ENCODE data around the gene NUPR1. TPM values are rescaled to one million over a fixed set of nuclear protein-coding genes. Genes with fewer than 3 reads are reported as not detected.

Gene NUPR1
- polyA plus RNA-seq, 1 donor (not counting 4 experiments of a cell fraction or from before 2014, with no cell fraction given) = 126 TPM

DNA sequence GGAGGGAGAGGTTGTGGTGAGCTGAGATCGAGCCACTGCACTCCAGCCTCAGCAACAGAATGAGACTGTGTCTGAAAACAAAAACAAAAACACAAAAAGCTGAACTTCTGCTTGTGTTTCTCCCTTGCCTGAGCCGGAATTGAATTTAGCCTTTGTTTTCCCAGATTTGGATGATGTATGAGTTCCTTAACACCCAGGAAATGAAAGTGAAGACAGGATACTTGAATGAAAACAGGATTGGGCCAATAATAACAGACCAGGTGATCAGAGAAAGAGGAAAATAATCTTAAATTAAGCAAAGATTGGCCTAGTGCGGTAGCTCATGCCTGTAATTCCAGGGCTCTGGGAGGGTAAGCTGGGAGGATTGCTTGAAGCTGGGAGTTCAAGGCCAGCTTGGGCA, 1.6 kb upstream of the NUPR1 start:
- DNase-seq (ENCODE audit: low read depth, low spot score) = no peak
- dilution Hi-C loops (cut with MboI; ENCODE audit: extremely low pct_ligation_motif_present, low sequenced_read_pairs) = no loop called here
- Histone ChIP-seq H3K9me1 (ENCODE audit: control insufficient read depth, extremely low read depth, insufficient read depth, low read length) (no peaks in the 10 kb centered on the region), H3K4me1 (ENCODE audit: control insufficient read depth, extremely low read depth, insufficient read depth, low read length) (peaks cover 31% of the 10 kb centered on the region), H2AFZ (ENCODE audit: control insufficient read depth, low read length) (peak overlapping the region; percentile 44), H3K9me3 (ENCODE audit: control insufficient read depth, low read depth, low read length) (no peaks in the 10 kb centered on the region), H3K36me3 (ENCODE audit: control insufficient read depth in 2 of 2, extremely low read depth in 1 of 2, insufficient read depth in 2 of 2, low read length in 2 of 2) (peaks cover 0 to 8% of the 10 kb centered on the region in 2 experiments), H3K79me2 (ENCODE audit: control insufficient read depth, insufficient read depth, low read length) (peaks cover 12% of the 10 kb centered on the region), H4K20me1 (ENCODE audit: control insufficient read depth, extremely low read depth, insufficient read depth, low read length) (no peaks in the 10 kb centered on the region), H3K9ac (ENCODE audit: control insufficient read depth, extremely low read depth, insufficient read depth, low read length) (no peak overlapping the region), H3K4me3 (ENCODE audit: control insufficient read depth in 2 of 3, extremely low read depth in 1 of 3, insufficient read depth in 2 of 3, low read depth in 1 of 3, low read length in 3 of 3) (no peak overlapping the region), H3K27me3 (ENCODE audit: control insufficient read depth, extremely low read depth, insufficient read depth, low read length) (no peaks in the 10 kb centered on the region), H3K27ac (ENCODE audit: control insufficient read depth, insufficient read depth, low read length) (no peak overlapping the region), H3K4me2 (ENCODE audit: control insufficient read depth, extremely low read depth, insufficient read depth, low read depth, low read length) (no peak overlapping the region)
- TF ChIP-seq, protein P1, sequence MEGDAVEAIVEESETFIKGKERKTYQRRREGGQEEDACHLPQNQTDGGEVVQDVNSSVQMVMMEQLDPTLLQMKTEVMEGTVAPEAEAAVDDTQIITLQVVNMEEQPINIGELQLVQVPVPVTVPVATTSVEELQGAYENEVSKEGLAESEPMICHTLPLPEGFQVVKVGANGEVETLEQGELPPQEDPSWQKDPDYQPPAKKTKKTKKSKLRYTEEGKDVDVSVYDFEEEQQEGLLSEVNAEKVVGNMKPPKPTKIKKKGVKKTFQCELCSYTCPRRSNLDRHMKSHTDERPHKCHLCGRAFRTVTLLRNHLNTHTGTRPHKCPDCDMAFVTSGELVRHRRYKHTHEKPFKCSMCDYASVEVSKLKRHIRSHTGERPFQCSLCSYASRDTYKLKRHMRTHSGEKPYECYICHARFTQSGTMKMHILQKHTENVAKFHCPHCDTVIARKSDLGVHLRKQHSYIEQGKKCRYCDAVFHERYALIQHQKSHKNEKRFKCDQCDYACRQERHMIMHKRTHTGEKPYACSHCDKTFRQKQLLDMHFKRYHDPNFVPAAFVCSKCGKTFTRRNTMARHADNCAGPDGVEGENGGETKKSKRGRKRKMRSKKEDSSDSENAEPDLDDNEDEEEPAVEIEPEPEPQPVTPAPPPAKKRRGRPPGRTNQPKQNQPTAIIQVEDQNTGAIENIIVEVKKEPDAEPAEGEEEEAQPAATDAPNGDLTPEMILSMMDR (optimal IDR thresholded peaks at IDR 0.05 in 1 of 3, IDR thresholded peaks at IDR 0.05 in 1 of 3, conservative IDR thresholded peaks at IDR 0.05 in 1 of 3; ENCODE audit: extremely low read depth in 1 of 3, insufficient read depth in 2 of 3, low read length in 3 of 3) = no peak
- no peak for TF ChIP-seq EZH2 (IDR thresholded peaks at IDR 0.05; ENCODE audit: low read length)
- FAIRE-seq = no peak

DNA sequence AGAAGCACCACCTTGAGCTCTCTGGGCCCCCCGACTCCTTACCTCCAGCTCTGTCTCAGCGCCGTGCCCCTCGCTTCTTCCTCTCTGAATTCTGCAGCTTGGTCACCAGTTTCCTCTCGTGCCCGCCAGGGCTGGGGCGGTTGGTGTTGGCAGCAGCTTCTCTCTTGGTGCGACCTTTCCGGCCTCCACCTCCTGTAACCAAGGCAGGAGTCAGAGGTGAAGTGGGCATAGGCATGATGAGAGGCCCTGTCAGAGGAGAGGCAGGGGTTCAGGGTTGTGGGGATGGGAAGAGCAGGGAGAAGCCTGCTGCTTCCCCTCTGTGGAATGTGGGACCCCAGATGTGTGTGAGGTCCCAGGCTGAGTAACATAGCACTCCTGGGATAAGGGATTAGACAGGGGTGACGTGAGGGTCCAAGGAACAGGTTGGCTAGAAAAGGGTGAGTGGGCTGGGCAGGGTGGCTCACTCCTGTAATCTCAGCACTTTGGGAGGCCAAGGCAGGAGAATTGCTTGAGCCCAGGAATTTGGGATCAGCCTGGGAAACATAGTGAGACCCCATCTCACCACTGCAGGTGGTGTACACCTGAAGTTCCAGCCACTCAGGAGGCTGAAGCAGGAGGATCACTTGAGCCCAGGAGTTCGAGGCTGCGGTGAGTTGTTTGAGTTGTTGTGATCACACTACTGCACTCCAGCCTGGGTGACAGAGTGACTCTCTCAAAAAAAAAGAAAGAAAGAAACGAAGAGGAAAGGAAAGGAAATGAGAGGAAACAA, 626 bp downstream of the NUPR1 start:
- Histone ChIP-seq H3K79me2 (ENCODE audit: control insufficient read depth, insufficient read depth, low read length) (peaks cover 12% of the 10 kb centered on the region), H3K27ac (ENCODE audit: control insufficient read depth, insufficient read depth, low read length) (peak overlapping the region; percentile 84), H3K9me1 (ENCODE audit: control insufficient read depth, extremely low read depth, insufficient read depth, low read length) (no peaks in the 10 kb centered on the region), H3K36me3 (ENCODE audit: control insufficient read depth in 2 of 2, extremely low read depth in 1 of 2, insufficient read depth in 2 of 2, low read length in 2 of 2) (peaks cover 0 to 8% of the 10 kb centered on the region in 2 experiments), H3K9ac (ENCODE audit: control insufficient read depth, extremely low read depth, insufficient read depth, low read length) (peak overlapping the region; percentile 91), H2AFZ (ENCODE audit: control insufficient read depth, low read length) (peak overlapping the region; percentile 97), H3K9me3 (ENCODE audit: control insufficient read depth, low read depth, low read length) (no peaks in the 10 kb centered on the region), H3K4me3 (ENCODE audit: control insufficient read depth in 2 of 3, extremely low read depth in 1 of 3, insufficient read depth in 2 of 3, low read depth in 1 of 3, low read length in 3 of 3) (peak overlapping the region; percentile 52 to 84 (median 76)), H4K20me1 (ENCODE audit: control insufficient read depth, extremely low read depth, insufficient read depth, low read length) (no peaks in the 10 kb centered on the region), H3K27me3 (ENCODE audit: control insufficient read depth, extremely low read depth, insufficient read depth, low read length) (no peaks in the 10 kb centered on the region), H3K4me1 (ENCODE audit: control insufficient read depth, extremely low read depth, insufficient read depth, low read length) (peaks cover 35% of the 10 kb centered on the region), H3K4me2 (ENCODE audit: control insufficient read depth, extremely low read depth, insufficient read depth, low read depth, low read length) (peak overlapping the region; percentile 96)
- no peak for DNase-seq (ENCODE audit: low read depth, low spot score)
- FAIRE-seq = no peak
- TF ChIP-seq, protein P1 (optimal IDR thresholded peaks at IDR 0.05 in 1 of 3, IDR thresholded peaks at IDR 0.05 in 1 of 3, conservative IDR thresholded peaks at IDR 0.05 in 1 of 3; ENCODE audit: extremely low read depth in 1 of 3, insufficient read depth in 2 of 3, low read length in 3 of 3) = no peak
- no peak for TF ChIP-seq EZH2 (IDR thresholded peaks at IDR 0.05; ENCODE audit: low read length)
- dilution Hi-C loops (cut with MboI; ENCODE audit: extremely low pct_ligation_motif_present, low sequenced_read_pairs) = no loop called here
